Measurements from ENCODE around the gene TRIO. TPM values are rescaled to one million over a fixed set of nuclear protein-coding genes. Genes with fewer than 3 reads are reported as not detected.

TRIO gene
- total RNA-seq, 4 donors from 2014 or later: 21.2 to 105 (median 47.6) TPM

DNA sequence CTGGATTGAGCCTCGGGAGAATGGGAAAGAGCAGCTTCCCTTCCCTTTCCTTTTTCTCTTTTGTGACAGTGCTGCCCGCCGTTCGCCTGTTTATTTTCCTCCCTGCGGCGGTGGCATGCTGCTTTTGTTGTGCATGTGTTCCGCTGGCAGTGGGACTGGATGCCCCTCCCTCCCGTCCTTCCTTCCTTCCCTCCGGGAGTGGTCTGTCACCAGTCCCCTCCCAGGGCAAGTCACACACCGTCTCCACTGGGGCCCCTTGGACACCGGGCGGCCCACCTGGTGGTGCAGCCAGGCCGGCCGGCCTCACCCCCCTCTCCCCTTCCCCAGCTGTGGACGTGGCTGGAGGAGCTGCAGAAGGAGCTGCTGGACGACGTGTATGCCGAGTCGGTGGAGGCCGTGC, 214.7 kb downstream of the TRIO start:
- intact Hi-C loops (cut with DNase I): no loop called here
- no peaks in the 10 kb centered on the region for H3K27me3 ChIP-seq
- 79 to 88% methylated on average over 7 to 9 of the region's 20 CpGs for WGBS, 2 donors
- H3K4me1 ChIP-seq: peaks cover 0 to 23% (median 0%) of the 10 kb centered on the region in 3 donors
- H3K27ac ChIP-seq: no peak overlapping the region
- TF ChIP-seq POLR2A (IDR thresholded peaks at IDR 0.05): no peak
- TF ChIP-seq, protein P1, sequence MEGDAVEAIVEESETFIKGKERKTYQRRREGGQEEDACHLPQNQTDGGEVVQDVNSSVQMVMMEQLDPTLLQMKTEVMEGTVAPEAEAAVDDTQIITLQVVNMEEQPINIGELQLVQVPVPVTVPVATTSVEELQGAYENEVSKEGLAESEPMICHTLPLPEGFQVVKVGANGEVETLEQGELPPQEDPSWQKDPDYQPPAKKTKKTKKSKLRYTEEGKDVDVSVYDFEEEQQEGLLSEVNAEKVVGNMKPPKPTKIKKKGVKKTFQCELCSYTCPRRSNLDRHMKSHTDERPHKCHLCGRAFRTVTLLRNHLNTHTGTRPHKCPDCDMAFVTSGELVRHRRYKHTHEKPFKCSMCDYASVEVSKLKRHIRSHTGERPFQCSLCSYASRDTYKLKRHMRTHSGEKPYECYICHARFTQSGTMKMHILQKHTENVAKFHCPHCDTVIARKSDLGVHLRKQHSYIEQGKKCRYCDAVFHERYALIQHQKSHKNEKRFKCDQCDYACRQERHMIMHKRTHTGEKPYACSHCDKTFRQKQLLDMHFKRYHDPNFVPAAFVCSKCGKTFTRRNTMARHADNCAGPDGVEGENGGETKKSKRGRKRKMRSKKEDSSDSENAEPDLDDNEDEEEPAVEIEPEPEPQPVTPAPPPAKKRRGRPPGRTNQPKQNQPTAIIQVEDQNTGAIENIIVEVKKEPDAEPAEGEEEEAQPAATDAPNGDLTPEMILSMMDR (IDR thresholded peaks at IDR 0.05): no peak
- H3K4me3 ChIP-seq: no peak overlapping the region
- peaks cover 0 to 52% (median 14%) of the 10 kb centered on the region in 3 donors for H3K36me3 ChIP-seq
- DNase-seq: no peak
- no peaks in the 10 kb centered on the region for H3K9me3 ChIP-seq

DNA sequence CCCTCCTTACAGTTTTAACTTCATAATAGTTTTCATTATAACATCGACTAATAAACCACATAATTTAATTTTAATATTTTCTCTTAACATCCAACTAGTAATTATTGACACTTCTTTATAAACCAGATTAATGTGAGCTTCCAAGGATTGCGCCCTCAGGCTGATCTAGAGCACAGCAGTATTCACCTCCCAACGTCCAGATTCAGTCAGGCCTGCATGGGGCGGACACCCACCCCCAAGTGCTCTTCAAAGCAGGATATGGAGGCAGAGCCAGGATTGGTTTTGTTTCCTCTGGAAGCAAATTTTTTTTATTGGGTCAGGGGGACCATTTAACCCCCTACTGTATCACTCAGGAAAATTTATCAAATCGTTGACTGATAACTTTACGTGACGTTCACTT, 215.4 kb downstream of the TRIO start:
- Histone ChIP-seq H3K4me1 (peaks cover 0 to 23% (median 0%) of the 10 kb centered on the region in 3 donors), H3K36me3 (peaks cover 0 to 59% (median 14%) of the 10 kb centered on the region in 3 donors), H3K9me3 (no peaks in the 10 kb centered on the region), H3K4me3 (no peak overlapping the region), H3K27me3 (no peaks in the 10 kb centered on the region), H3K27ac (no peak overlapping the region)
- intact Hi-C loops (cut with DNase I): no loop called here
- no peak for DNase-seq
- WGBS, 2 donors: 85 to 87% methylated on average over 7 of the region's 7 CpGs
- TF ChIP-seq, protein P1 (IDR thresholded peaks at IDR 0.05): no peak
- TF ChIP-seq POLR2A (IDR thresholded peaks at IDR 0.05): no peak

DNA sequence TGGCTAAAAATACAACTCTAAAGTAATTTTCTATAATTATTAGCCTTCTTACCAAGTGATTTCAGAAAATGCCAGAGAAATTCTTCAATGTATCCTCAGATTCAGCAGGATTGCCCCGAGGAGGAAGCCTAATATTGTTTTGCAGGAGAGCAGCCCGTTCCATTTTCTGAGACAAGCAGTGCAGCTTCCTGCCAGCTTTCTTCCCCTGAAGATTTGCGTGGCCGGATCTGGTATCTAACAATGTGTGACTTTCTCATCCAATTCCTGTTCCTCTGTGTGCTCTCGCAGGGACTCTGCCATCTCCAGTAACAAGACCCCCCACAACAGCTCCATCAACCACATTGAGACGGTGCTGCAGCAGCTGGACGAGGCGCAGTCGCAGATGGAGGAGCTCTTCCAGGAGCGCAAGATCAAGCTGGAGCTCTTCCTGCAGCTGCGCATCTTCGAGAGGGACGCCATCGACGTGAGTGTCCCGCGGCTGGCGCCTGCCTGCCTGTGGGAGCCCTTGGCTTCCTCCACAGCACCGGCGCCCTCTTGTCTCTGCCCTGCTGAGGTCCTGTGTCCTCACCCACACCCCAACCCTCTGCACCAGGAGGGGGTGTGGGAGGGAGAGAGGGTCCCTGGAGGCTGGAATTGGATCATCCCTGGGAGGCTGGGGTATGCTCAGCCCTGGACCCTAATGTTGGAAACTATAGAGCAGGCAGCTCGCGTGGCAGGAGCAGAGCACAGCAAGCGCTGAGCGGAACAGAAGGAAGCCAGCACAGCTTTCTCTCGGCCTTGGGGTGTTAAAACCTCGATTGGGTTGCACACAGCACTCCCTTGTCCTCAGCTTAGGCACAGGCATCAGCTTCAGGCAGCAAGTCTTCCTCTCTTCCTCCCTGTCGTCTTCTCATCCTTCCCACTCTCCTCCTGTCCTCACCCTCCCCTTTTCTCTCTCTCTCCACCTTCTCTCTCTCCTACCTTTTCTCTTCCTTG, 216.2 kb downstream of the TRIO start:
- DNase-seq: no peak
- no peak overlapping the region for H3K4me3 ChIP-seq
- 83 to 89% methylated on average over 12 to 16 of the region's 27 CpGs for WGBS, 2 donors
- H3K4me1 ChIP-seq: peaks cover 0 to 23% (median 0%) of the 10 kb centered on the region in 3 donors
- H3K27me3 ChIP-seq: no peaks in the 10 kb centered on the region
- peaks cover 0 to 67% (median 14%) of the 10 kb centered on the region in 3 donors for H3K36me3 ChIP-seq
- no peak overlapping the region for H3K27ac ChIP-seq
- no peaks in the 10 kb centered on the region for H3K9me3 ChIP-seq
- no peak for TF ChIP-seq POLR2A (IDR thresholded peaks at IDR 0.05)
- TF ChIP-seq, protein P1 (IDR thresholded peaks at IDR 0.05): no peak
- intact Hi-C loops (cut with DNase I): loop anchor here (10.0 kb wide), 2 partner anchors 245 to 375 kb away; no protein-coding TSS in a partner anchor

DNA sequence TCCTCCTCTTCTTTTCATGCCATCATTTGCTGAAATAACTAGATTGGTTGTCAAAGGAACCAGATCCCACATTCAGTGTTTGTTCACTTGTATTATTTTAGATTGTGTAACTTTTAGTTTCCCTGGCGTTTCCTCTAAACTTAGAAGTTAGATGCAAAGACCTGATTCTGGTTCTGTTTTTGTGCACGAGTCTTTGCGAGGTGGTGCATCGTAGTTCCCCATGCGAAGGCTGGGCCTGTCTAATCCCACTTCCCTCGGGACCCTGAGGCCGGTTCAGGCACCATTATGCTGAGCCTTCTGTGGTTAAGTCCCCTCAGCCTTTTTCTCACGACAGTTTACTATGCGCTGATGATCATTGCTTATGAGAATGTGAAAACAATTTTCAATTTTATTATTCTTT, 219.3 kb downstream of the TRIO start:
- 82 to 86% methylated on average over 9 of the region's 9 CpGs for whole genome bisulfite sequencing, 2 donors
- Histone ChIP-seq H3K9me3 (no peaks in the 10 kb centered on the region), H3K4me1 (peaks cover 0 to 8% (median 0%) of the 10 kb centered on the region in 3 donors), H3K27ac (no peak overlapping the region), H3K4me3 (no peak overlapping the region), H3K27me3 (no peaks in the 10 kb centered on the region), H3K36me3 (peaks cover 8 to 93% (median 37%) of the 10 kb centered on the region in 3 donors)
- TF ChIP-seq, protein P1 (IDR thresholded peaks at IDR 0.05): no peak
- TF ChIP-seq POLR2A (IDR thresholded peaks at IDR 0.05): no peak
- intact Hi-C loops (cut with DNase I): loop anchor here (10.0 kb wide), 2 partner anchors 248 to 378 kb away; no protein-coding TSS in a partner anchor
- no peak for DNase-seq

DNA sequence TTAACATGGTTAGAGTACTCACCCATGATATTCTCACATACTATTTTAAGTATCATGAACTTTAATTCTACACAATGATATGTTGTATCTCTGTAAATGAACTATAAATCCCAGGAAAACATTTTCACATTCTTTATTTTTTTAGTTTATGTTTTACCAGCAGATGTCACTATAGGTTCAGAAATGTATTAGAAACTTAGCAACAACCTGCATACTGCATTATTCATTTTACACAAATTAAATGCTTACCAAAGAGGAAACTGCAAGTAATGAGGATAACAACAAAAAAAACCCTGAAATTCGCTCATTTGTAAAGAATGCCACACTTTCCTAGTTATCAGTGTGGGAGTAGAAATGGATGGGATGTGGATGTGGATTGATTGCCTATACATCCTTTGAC, 221.0 kb downstream of the TRIO start:
- 72 to 90% methylated on average over 1 of the region's 1 CpG for WGBS, 2 donors
- Histone ChIP-seq H3K36me3 (peaks cover 15 to 93% (median 47%) of the 10 kb centered on the region in 3 donors), H3K27me3 (no peaks in the 10 kb centered on the region), H3K27ac (no peak overlapping the region), H3K4me3 (no peak overlapping the region), H3K9me3 (no peaks in the 10 kb centered on the region), H3K4me1 (no peaks in the 10 kb centered on the region)
- DNase-seq: no peak
- TF ChIP-seq POLR2A (IDR thresholded peaks at IDR 0.05): no peak
- TF ChIP-seq, protein P1 (IDR thresholded peaks at IDR 0.05): no peak
- intact Hi-C loops (cut with DNase I): loop anchor here (10.0 kb wide), 2 partner anchors 249 to 379 kb away; no protein-coding TSS in a partner anchor
